GM19468 (cell line): Measurements from ENCODE around the gene LIN28A.

Experiments used
- ATAC-seq: cut with Tn5 transposase; IDR thresholded peaks from one replicate; pipeline ENCODE4 v1.9.1; 2021; ENCODE audit warnings: mild to moderate bottlenecking, moderate library complexity, moderate number of reproducible peaks; ENCODE audit not compliant: unreplicated experiment; ENCODE audit errors: extremely low read depth

LIN28A gene

GRCh38 chr1:26431979-26432695 lies 21.5 kb downstream of the LIN28A start, which contains the start of gene DHDDS:
Gene DHDDS (plus strand): TSS chr1:26432321. CDS start chr1:26432946, 625 bp downstream.
- peak; percentile 80 for ATAC-seq

- no peak for ATAC-seq
These were observed 22.2 kb downstream of the LIN28A start for GRCh38 chr1:26432793-26433192.

- ATAC-seq: no peak
These were observed 23.6 kb downstream of the LIN28A start for GRCh38 chr1:26434161-26434752.

DNA sequence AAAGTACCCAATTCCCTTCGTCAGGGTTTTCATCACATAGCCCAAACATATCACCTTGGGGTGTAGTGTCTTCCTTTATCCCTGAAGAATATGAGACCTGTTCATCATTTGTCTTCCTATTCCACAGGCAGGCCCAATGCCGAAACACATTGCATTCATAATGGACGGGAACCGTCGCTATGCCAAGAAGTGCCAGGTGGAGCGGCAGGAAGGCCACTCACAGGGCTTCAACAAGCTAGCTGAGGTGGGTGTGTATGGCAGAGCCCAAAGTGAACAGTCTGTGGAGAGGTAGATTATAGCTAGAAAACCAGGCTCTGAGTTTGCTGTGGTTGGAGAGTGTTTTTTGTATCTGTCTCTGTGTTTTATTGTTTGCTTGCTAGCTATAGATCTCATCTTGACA lies 27.4 kb downstream of the LIN28A start:
- ATAC-seq: no peak

GRCh38 chr1:26440259-26440658 lies 29.6 kb downstream of the LIN28A start:
- no peak for ATAC-seq

DNA sequence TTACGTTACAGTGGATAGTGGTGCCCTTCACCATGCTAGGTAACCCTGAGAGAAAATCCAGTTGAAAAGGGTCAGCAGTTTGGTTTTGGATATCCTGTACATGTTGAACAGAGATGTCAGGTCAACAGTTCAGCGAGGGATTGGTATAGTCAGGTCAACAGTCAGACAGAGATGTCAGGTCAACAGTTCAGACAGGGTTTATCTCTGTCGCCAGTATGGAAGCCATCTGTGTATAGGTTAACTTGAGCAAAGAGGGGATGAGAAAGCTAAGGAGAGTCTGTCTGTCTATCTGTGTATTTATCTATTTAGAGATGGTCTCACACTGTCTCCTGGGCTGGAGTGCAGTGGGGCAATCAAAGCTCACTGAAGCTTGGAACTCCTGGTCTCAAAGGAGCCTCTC lies 39.3 kb downstream of the LIN28A start:
- no peak for ATAC-seq

DNA sequence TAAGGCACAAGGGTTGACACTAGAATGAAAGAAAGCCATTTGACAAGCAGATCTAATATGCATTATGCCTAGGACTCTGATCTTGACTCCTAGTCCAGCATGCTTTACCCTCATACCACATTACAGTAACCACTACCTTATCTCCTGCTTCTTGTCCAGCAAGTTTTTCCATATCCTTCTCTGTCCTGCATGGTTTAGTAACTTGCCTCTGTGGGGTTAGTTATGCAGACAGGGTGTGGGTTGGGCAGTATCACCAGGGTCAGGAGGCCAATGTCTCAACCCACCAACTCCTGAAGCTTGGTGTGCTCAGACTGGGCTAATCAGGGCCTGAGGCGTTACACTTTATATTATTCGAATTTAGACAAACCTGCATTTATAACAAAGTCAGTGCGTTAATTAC lies 40.3 kb downstream of the LIN28A start:
- no peak for ATAC-seq

DNA sequence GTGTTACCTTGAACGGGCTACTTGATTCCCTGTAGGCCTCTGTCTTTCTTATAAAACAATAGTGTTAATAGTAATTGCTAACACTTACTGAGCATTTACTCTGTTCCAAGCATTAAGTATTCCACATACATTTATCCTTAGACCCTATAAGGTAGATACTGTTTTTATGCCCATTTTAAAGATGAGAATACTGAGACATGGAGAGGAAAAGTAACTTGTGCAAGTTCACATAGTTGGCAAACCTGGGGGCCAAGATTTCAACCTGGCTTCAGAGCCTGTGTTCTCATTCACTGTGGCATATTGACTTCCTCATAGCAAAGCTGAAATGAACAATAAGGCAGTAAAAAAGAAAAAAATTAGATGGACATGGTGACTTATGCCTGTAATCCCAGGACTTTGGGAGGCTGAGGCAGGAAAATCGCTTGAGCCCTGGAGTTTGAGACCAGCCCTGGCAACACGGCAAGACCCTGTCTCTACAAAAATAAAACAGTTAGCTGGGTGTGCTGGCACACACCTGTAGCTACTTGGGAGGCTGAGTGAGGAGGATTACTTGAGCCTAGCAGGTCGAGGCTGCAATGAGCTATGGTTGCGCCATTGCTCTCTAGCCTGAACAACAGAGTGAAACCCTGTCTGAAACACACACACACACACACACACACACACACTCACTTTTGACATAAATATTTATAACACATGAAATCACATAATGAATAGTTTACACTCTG lies 42.0 kb downstream of the LIN28A start:
- ATAC-seq: no peak

GRCh38 chr1:26459148-26459547 lies 48.5 kb downstream of the LIN28A start:
- no peak for ATAC-seq

DNA sequence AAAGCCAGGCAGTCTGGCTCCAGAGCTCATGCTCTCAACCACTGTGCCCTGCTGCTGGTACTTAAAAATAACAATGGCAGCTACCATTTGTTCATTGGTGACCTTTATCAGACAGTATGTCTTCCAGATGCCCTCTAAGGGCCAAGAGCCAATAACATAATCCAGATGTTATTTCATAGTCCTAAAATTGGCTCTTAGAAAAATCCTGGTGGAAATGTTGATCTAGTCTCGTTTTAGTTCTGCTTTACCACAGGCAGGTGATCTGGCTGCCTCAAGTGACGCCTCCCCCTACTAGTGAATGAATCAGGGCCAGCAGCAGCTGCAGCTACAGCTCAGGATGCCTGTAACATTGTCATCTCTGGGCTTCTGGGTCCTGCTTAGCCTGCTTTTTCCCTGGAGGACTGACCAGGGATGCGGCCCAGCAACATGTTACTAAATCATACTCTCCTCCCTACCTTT lies 49.0 kb downstream of the LIN28A start:
- ATAC-seq: no peak

DNA sequence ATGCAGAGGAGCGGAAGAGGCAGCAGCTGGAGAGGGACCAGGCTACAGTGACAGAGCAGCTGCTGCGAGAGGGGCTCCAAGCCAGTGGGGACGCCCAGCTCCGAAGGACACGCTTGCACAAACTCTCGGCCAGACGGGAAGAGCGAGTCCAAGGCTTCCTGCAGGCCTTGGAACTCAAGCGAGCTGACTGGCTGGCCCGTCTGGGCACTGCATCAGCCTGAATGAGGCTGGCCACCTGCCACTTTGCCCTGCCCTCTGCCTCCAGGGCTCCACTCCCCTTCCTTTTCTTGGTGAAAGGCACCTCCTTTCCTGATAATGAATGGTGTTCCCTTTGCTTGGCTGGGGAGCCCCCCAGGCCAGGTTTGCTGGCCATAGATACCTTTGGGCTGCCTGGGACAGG lies 58.3 kb downstream of the LIN28A start:
- ATAC-seq: no peak

- ATAC-seq: no peak
These were observed 58.9 kb downstream of the LIN28A start for GRCh38 chr1:26469558-26469957.

DNA sequence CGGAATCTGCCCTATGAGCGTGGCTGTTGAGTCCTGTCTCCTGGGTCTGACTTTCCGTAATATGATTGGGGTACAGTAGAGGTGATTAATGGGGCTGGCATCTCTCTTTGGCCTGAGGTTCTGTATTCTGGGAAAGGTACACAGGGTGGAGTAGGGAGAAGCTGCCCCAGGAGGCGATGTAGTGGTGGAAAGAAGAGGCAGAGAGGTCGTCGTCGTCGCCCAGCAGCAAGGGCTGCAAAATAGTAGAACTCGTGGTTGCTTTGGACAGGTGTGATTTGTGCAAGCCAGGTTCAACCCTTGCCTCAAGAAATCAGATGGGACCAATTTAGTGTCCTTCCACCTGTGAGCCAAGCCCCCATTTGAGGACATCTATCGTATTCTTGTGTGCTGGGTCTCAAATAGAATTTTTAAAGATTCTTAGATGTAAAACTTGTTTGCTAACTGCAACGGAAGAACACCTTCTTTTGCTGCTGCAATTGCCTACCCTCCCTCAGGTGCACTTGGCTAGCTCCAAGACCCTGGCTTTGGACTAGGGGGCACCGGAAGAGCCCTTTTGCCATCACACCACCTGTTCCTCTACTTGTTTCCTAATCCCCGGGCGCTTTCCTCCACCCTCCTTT lies 60.4 kb downstream of the LIN28A start:
- no peak for ATAC-seq

DNA sequence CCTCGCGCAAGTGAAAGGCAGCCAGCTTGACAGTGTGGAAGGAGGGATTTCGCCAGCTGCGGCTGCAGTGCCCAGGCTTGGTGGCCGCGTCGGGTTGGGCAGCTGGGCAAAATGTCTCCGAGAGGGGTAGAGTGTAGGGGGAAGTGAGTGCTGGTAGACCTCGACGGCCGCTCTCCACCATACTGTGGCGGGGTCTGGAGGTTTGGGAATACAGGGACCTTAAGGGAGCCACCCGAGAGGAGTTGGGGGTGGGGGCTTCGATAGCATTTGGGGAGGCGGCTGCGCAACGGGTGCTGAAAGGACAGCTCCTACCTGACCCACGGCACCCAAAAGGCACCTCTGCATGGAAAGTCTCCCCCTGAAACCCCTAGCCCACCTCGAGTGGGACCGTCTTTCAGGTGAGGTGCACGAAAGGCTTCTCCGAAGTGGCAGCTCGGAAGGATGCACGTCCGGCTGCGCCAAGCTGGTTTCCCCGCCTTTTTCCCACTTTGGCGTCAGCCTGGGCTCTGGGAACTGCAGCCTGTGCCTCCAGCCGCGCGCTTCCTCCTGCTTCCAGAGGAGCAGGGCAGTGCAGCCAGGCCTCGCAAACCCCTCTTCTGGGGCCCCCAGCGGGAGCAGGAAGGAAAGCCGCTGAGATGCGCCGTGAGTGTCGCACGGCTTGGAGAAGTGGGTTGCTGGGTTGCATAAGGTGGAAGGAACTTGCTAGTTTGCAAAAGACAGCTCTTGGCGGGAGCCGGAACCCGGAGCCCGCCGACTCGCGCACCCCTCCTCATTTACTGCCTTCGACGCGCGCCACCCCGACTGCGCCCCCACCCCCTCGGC lies 61.1 kb downstream of the LIN28A start:
- no peak for ATAC-seq

DNA sequence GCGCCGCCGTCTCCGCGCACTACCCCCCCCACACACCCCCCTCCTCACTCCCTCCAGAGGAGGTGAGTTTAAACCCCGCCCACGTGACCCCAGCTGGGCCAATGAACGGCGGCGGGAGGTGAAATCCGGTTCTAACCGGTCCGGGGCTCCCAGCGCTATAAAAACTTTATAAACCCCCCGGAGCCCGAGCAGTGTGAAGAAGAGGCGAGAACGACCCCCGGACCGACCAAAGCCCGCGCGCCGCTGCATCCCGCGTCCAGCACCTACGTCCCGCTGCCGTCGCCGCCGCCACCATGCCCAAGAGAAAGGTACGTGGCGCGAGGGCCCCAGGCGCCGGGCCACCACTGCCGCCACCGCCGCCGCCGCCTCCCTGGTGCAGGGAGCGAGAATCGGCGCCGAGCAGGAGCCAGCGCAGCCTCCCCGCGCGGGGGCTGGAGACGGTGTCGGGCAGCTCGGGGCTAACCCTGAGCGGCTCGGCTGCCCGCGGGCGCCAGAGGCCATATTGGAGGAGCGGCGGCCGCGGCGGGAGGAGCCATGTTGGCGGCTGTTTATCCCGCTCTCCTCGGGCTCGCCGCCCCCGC lies 61.8 kb downstream of the LIN28A start, which contains the start of gene HMGN2:
TSS of gene HMGN2 (plus strand) at position 121 of the 581 bp plus-strand sequence. CDS start at position 294, 173 bp downstream.
- ATAC-seq: peak; percentile 4

- ATAC-seq: peak; percentile 69
These were observed 62.6 kb downstream of the LIN28A start for GRCh38 chr1:26472901-26473845.

DNA sequence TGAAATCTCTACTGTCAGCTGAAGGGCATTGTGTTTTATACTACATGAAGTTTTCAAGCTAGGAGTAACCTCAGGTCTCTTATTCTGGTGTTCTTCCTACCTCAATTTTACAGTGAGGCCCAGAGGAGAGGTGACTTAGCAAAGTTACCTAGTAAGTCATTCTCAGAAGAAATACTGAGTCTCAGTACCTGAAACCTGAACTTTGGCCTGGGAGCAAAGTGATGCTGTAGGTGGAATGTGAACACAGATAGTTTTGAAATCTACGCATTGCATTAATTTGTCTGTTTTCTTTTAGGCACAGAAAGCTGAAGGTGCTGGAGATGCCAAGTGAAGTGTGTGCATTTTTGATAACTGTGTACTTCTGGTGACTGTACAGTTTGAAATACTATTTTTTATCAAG lies 64.2 kb downstream of the LIN28A start:
- no peak for ATAC-seq

- ATAC-seq: no peak
These were observed 65.4 kb downstream of the LIN28A start for GRCh38 chr1:26475989-26476388.
